ENCODE results near the gene GLCE. TPM values are rescaled to one million over a fixed set of nuclear protein-coding genes. Genes with fewer than 3 reads are reported as not detected.

GLCE gene
- total RNA-seq, 1 donor from 2014 or later, result 8.5 TPM

GRCh38 chr15:69305204-69305931 lies 144.9 kb downstream of the GLCE start:
- no peak overlapping the region for H3K4me3 Mint-ChIP-seq (ENCODE audit: unreplicated experiment)
- TF ChIP-seq CTCF (IDR thresholded peaks at IDR 0.05; ENCODE audit: unreplicated experiment), result no peak
- peaks cover 12% of the 10 kb centered on the region for H3K27me3 Mint-ChIP-seq (ENCODE audit: unreplicated experiment)
- peaks cover 3% of the 10 kb centered on the region for H3K36me3 Mint-ChIP-seq (ENCODE audit: low read depth, unreplicated experiment)
- H3K9me3 Mint-ChIP-seq (ENCODE audit: unreplicated experiment), result no peaks in the 10 kb centered on the region
- no peaks in the 10 kb centered on the region for H3K4me1 Mint-ChIP-seq (ENCODE audit: unreplicated experiment)
- H3K27ac Mint-ChIP-seq (ENCODE audit: unreplicated experiment), result no peak overlapping the region
- no peak for DNase-seq (ENCODE audit: low spot score)

- no peak for DNase-seq (ENCODE audit: low spot score)
- Mint-ChIP-seq H3K27ac (ENCODE audit: unreplicated experiment) (no peak overlapping the region), H3K9me3 (ENCODE audit: unreplicated experiment) (no peaks in the 10 kb centered on the region), H3K4me3 (ENCODE audit: unreplicated experiment) (no peak overlapping the region), H3K36me3 (ENCODE audit: low read depth, unreplicated experiment) (peaks cover 3% of the 10 kb centered on the region), H3K4me1 (ENCODE audit: unreplicated experiment) (no peaks in the 10 kb centered on the region), H3K27me3 (ENCODE audit: unreplicated experiment) (peaks cover 10% of the 10 kb centered on the region)
- TF ChIP-seq CTCF (IDR thresholded peaks at IDR 0.05; ENCODE audit: unreplicated experiment), result no peak
Observed at GRCh38 chr15:69305933-69306568, 145.6 kb downstream of the GLCE start.

- H3K4me3 Mint-ChIP-seq (ENCODE audit: unreplicated experiment), result no peak overlapping the region
- H3K27me3 Mint-ChIP-seq (ENCODE audit: unreplicated experiment), result peaks cover 14% of the 10 kb centered on the region
- H3K36me3 Mint-ChIP-seq (ENCODE audit: low read depth, unreplicated experiment), result peaks cover 3% of the 10 kb centered on the region
- no peak for TF ChIP-seq CTCF (IDR thresholded peaks at IDR 0.05; ENCODE audit: unreplicated experiment)
- no peaks in the 10 kb centered on the region for H3K9me3 Mint-ChIP-seq (ENCODE audit: unreplicated experiment)
- no peak overlapping the region for H3K27ac Mint-ChIP-seq (ENCODE audit: unreplicated experiment)
- peaks cover 4% of the 10 kb centered on the region for H3K4me1 Mint-ChIP-seq (ENCODE audit: unreplicated experiment)
- DNase-seq (ENCODE audit: low spot score), result no peak
Observed at GRCh38 chr15:69307939-69308338, 147.5 kb downstream of the GLCE start.

- TF ChIP-seq CTCF (IDR thresholded peaks at IDR 0.05; ENCODE audit: unreplicated experiment), result no peak
- no peak for DNase-seq (ENCODE audit: low spot score)
- H3K27ac Mint-ChIP-seq (ENCODE audit: unreplicated experiment), result no peak overlapping the region
Observed at GRCh38 chr15:69308949-69309348, 148.5 kb downstream of the GLCE start.

GRCh38 chr15:69311319-69311721 lies 150.9 kb downstream of the GLCE start:
- Mint-ChIP-seq H3K27ac (ENCODE audit: unreplicated experiment) (no peak overlapping the region), H3K36me3 (ENCODE audit: low read depth, unreplicated experiment) (peaks cover 3% of the 10 kb centered on the region), H3K27me3 (ENCODE audit: unreplicated experiment) (peaks cover 10% of the 10 kb centered on the region), H3K4me3 (ENCODE audit: unreplicated experiment) (no peak overlapping the region), H3K4me1 (ENCODE audit: unreplicated experiment) (peaks cover 17% of the 10 kb centered on the region), H3K9me3 (ENCODE audit: unreplicated experiment) (no peaks in the 10 kb centered on the region)
- TF ChIP-seq CTCF (IDR thresholded peaks at IDR 0.05; ENCODE audit: unreplicated experiment), result no peak
- DNase-seq (ENCODE audit: low spot score), result no peak

More at GRCh38 chr15:69308949-69309348, 148.5 kb downstream of the GLCE start:
- Mint-ChIP-seq H3K27me3 (ENCODE audit: unreplicated experiment) (peaks cover 13% of the 10 kb centered on the region), H3K9me3 (ENCODE audit: unreplicated experiment) (no peaks in the 10 kb centered on the region), H3K36me3 (ENCODE audit: low read depth, unreplicated experiment) (peaks cover 3% of the 10 kb centered on the region), H3K4me1 (ENCODE audit: unreplicated experiment) (peaks cover 9% of the 10 kb centered on the region), H3K4me3 (ENCODE audit: unreplicated experiment) (no peak overlapping the region)

Measured in endothelial cell (in vitro differentiated cells).